HG03108 (cell line): Measurements from ENCODE around the gene SLIT3.

ENCODE experiments used
- ATAC-seq: cut with Tn5 transposase; IDR thresholded peaks from one replicate; pipeline ENCODE4 v1.9.1; 2021; ENCODE audit warnings: moderate library complexity; ENCODE audit not compliant: unreplicated experiment

SLIT3 gene

DNA sequence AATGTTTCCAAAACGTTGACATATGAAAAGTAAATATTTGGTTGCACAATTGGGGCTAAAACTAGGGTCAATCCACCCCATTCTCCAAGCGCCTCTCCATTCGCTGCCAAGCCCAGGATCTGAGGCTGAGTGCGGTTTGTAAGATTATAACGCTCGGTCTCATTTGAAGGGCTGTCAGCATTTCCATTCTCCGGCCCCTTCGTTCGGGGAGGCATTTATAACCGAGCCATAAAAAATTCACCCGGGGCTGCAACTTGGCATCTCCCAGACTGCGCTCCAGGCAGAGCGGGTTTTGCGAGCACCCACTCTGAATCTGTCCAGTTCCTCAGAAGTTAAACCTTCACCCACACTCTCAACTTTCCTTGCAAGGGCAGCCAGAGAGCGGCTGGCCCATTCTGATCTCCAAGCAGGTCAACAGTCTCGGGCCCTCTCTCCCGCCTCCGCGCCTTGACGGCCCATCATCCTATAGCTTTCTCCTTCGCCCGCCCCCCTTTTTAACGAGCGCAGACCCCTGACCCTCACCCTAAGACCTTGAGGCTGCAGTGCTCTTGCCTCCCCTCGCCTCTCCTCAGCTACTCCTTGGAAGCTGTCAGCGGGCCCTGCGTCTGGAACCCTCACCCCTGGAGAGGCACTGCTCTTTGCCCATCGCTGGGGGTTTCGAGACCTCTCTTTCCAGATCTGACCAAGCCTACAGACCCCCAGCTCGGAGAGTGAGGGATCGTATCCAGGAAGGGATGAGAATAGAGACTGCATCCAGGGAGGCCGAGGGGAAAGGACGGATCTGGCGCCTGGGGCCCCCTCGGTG is 1.1 kb downstream of the SLIT3 start:
- no peak for ATAC-seq

DNA sequence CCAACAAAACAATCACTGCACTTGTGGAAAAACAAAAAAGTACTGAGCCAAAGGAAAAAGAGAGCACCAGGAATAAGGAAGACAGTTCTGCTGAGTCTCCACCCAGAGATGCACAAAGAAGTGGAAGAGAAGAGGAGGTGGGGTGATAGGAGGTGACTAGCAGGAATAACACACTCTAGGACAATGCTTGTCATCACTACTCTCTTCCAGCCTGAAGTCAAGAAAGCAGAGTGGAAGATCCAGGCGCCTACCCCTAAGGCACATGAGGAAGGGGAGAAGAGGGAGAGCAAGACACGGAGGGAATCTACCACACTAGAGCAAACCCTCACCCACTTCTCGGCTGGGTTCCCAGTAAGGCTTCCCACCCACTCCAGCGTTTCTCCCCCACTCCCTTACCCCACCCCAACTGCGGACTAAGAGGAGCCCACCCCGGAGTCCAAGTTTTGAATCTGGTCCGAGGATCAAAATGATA is 1.7 kb downstream of the SLIT3 start:
- no peak for ATAC-seq

DNA sequence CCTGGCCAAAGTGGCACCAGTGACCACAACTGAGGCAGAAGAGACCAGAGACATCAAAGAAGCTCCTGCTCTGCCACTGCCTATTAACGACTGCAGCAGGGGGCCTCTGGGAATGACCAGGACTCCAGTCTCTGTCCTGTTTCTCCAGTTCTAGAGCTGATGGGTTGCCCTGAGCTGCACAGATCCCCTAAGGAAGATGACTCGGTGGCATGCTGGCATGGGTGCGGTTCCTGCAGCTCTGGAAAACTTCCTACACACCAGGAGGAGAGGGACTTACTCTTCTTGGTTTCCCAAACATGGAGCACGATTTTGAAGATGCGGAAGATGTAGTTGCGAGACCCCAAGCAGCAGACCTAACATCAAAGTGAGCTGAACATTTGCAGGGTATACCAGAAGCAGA is 2.7 kb downstream of the SLIT3 start:
- no peak for ATAC-seq

DNA sequence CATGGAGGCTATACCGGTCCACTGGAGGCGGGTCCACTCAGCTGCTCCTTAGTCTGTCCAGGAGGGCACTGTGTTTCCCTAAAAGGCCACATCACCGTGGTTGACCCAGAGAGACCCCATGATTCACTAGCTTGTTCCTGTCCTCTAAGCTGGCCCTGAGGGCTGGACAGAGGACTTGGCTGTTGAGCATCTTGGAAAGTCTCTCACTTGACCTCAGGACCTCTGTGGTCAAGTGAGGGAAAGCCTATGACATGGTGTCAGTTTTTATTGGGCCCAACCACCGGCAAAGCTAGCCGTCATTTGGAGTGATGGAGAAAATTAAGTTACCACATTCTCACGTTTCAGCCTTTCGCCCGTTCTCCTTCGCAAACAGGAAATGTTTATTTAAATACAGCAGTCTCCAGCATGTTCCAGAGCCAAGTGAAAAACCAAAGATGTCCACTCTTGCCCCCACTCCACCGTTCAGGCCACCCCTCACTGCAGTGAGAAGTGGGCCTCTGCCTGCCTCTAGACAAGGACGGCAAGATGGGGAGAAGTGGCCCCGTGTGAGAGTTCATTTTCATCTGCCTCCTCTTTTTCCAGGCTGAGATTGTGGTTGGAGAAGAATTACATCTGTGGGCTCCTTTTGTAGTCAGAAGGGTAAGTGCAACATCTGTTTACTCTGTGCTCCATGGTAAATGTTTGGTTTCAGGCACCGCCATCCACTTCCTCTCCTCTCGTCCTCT is 4.4 kb downstream of the SLIT3 start:
- no peak for ATAC-seq

DNA sequence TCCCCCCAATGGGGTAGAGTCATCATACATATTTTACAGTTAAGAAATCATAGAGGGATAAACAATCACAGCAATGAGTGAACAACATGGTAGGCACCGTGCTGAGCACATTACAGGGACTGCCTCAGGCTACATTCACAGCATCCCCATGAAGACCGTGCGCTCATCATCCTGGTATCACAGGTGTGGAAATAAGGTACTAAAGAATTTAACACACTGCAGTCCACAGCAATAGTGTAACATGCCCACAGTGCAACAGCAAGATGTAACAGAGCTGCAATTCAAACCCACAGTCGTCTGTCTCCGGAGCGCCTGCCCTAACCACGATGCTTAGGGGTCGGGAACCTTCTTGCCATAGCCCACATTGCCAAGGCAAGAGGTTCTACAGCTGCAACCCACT is 5.6 kb downstream of the SLIT3 start:
- no peak for ATAC-seq

DNA sequence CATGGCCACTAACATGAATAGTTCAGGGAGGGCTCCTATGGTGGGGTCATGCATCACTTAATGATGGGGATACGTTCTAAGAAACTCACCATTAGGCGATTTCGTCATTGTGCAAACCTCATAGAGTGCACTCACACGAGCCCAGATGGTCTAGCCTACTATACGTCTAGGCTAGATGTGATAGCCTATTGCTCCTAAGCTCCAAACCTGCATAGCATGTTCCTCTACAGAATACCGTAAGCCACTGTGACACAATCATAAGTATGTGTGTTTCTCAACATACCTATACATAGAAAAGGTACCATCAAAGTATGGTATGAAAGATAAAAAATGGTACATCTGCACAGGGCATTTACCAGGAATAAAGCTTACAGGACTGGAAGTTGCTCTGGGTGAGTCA is 6.3 kb downstream of the SLIT3 start:
- no peak for ATAC-seq

DNA sequence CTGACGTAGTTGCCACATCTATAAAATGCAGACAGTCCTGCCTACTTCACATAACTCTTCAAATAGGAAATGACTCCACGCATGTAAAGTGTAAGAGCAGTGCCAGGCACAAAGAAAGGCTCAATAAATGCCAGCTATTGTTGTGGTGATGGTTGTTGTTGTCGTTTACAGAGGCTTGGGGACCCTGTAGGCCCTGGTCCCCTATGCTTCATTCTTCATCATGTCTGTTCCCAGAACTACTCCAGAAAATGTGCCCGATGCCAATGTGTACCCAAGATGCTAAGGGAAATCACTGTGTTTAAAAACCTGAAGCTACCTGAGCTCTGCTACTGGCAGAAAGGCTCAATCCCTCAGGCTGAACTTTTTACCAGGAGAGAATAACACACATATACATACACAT is 9.1 kb downstream of the SLIT3 start:
- no peak for ATAC-seq

DNA sequence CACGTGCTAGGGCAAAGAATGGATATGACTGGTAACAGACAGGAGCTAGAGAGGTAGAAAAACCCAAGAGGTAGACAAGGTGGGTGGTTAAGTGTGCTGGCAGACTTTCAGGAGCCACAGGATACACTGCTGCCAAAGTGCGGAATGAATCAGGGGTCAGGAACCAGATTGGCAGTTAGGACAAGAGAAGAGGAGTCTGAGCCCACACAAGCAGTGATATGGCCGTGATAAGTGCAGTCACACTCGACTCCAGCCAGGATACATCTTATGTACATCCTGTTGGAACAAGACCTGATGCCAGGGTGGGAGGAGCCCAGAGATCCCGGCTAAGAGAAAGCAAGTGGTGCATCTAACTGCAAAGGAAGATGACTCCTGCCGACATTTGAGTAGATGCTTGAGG is 10.0 kb downstream of the SLIT3 start:
- ATAC-seq, result no peak

DNA sequence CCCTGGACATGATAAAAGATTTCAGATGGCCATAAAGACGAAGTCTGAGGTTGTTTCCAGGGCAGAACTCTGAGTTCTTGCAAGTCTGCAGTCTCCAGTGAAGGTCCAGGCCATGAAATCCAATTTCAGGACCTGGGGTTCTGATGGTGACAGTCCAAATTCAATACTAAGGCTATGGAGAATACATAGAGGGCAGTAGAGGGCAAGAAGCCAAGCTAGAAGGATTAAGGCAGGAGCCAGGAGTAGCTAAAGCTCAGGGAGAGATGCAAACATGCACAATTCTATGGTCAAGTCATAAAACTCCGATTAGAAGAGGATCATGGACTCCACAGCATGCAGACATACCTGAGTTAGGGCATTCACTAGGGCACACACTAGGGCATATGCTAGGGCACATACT is 11.4 kb downstream of the SLIT3 start:
- ATAC-seq, result no peak

DNA sequence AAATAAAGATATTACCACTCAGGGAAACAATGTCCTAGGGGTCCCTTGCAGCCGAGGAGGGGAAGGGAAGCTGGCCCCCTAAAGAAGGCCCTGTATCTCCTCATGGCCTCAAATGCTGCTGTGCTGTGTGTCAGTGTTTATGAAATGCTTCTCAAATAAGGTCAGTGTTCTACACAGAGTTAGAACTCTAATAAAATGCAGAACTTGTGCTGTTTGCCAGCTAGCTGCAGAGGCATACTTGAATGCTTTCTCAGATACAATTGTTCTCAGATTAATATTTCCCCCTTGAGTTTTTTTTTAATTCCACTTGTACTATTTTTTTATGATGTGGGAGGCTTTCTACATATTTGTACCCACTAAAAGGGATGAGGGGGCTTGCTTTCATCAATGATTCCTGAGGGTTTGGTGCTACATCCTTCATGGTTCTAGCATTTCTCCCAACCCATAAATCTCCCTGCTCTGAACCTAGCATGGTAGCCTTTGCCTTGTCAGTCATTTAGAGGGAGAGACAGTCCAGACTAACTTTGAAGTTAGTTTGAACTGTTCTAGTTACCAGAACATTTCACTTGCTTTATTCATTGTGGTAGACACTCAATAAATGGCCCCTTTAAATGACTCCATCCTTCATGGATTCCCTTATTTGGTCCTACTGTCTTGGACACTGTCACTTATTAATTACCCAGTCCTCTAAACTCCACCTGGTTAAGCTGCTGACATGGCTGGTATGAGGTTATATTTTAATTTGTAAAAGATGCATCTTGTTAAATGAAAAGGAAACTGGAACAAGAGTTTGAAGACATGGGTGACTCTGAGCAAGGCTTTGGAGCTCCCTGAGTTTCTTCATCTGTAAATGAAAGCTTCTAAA is 12.6 kb downstream of the SLIT3 start:
- ATAC-seq, result no peak

DNA sequence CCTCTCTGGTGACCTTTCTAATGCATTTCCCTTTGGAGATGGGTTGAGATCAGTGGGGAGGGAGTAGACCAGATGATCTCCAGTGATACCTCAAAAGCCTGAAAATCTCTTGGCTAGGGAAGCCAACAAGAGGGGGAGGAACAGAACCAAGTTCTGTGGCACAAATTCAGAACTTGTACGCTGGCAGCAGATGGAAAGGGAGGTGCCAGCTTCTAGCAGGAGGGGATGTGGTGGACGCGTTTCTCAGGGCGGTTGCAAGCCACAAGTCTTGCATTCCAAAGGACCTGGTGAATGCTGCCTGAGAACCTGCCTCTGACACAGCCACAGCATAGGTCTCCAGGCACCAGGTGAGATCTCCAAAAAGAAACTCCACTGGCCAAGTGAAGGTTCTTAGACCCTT is 13.4 kb downstream of the SLIT3 start:
- no peak for ATAC-seq

DNA sequence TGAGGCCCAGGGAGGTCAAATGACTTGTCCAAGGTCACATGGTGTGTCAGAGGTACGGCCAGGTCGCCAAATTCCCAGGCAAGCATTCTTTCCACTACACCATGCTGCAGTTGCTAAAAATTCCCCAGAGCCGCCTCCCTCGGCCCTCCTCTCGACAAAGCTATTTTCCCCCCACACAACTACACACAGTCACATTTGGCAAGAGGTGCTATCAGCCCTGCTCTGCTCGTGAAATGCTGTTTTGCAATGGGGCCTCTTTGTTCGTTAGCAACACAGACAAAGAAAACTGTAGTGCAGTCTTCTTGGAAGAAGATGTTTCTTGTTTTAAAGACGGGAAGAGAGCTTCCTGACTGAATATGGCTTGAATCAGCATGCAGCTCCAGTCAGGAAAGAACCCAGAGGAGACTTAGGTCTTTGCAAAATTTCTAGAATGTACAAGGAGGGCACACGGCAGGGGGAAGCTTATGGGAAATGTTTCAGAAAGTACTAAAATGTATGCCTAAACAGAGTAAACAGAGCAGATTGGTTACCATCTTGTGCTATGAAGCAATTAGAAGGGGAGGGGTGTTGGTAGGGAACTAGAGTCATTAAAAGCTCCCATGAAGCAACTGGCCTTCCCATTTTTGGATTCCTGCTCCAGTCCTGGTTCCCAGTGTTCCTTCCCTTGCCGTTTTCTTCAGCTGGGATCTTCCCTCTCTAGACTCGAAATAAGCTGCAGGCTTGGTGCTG is 14.2 kb downstream of the SLIT3 start:
- no peak for ATAC-seq

DNA sequence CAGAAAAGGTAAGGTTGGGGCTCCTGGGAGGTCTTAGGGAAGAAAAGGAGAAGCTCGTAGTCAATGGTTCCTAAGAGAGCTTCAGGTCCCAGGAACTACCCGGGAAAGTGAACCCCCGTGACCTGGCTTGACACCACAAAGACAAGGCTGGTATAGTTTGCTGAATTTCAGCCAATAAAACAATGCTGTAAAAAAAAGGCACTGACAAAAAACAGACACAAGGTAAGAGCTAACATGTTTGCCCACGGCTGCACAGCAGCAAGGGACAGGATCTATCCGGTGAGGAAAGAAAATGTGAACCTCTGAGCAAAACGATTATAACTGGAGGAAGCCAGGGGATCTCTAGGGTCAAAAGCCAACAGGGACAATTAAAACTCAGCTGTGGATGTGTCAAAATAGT is 17.1 kb downstream of the SLIT3 start:
- no peak for ATAC-seq

DNA sequence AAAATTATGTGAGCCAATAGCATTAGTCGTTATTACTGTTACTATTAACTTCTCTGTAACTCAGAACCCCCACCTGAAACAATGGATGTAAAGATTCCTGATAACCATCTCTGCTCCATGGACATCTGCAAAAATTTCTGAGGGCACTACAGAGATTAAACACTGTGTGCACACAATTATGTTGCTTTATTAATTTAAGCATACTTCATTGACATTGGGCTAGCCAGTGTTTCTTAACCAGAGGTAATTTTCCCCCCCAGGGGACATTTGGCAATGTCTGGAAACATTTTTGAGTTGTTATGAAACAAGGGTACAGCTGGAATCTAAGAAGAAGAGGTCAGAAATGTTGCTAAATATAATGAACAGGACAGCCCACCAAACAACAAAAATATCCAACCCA is 19.3 kb downstream of the SLIT3 start:
- no peak for ATAC-seq

DNA sequence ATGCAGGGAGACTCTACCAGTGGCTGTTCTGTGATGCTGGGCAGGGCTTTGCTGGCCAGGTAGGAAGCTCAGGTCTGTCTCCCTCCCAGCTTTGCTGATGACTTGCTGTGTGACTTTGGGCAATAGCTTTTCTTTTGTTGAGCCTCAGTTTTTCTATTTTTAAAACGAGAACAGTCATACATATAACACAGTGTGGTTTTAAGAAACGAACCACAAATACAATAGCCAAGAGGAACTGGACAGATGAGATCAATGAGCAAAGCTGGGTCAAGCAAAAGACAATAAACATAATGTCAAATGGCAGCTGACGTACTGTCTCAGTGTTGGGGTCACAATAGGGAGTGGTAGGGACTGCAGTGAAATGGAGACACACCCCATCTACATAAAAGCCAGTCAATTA is 20.2 kb downstream of the SLIT3 start:
- ATAC-seq, result no peak

DNA sequence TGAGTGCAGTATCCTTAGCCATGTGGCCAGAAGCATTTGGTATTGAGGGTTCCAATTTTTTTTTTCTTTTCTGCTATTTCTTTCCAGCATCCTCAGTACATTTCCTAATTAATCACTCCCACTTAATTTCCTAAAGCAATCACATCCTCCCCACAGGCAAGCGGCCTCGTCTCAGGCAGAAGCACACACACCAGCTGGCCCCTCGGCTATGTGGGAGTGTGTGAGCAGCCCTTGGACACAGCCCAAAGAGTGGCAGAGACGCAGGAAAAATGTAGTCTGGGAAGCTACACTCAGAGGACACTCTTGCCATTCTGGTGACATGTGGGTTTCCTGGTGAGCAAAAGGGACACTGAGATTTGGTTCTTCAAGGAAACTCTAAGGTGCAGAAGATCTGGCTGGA is 20.7 kb downstream of the SLIT3 start:
- no peak for ATAC-seq

DNA sequence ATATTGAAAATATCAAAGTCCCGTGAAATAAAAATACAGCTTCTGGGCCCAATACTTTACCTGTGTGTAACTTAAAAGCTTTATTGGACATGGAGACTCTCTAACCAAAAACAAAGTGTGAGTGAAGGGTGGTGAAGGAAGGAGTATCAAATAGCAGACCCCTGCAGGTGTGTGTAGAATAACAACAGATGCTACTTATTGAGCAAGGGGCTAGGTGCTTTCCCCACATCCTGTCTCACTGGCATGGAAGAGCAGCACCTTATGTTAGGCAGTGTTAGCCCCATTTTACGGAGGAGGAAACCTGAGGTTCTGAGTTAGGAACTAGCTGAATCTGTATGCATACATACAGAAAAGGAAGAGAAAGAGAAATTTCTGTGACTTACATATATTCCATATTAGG is 21.8 kb downstream of the SLIT3 start:
- ATAC-seq, result no peak

DNA sequence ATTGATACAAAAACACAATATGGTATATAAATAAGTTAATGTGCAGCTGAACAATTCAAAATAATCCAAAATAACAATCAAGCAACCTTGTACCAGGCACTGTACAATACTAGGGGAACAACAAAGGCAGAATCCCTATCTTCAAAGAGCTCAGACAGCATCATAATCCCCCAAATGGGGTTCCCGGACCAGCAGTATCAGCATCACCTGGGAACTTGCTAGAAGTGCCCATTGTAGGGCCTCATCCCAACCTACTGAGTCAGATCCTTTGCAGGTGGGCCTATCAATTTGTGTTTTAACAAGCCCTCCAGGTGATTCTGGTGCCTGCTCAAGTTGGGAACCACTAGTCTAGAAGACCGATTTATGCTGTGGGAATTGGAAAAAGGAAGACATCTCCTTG is 27.1 kb downstream of the SLIT3 start:
- no peak for ATAC-seq

DNA sequence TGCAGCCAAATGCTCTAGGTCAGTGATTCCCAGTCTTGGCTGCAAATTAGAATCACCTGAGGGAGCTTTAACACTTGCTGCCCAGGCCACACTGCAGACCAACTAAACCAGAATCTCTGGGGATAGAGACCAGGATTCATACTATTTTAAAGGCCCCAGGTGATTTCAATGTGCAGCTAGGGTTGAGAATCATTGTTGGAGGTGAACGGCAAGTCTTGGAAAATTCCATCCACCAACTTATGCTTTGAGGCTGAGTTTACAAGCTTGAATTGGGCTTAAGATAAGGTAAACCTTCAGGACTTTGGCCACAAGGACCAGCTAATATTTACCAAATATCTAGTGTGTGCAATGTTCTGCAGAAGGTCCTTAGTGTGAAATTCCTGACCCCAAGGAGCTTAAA is 27.5 kb downstream of the SLIT3 start:
- no peak for ATAC-seq

DNA sequence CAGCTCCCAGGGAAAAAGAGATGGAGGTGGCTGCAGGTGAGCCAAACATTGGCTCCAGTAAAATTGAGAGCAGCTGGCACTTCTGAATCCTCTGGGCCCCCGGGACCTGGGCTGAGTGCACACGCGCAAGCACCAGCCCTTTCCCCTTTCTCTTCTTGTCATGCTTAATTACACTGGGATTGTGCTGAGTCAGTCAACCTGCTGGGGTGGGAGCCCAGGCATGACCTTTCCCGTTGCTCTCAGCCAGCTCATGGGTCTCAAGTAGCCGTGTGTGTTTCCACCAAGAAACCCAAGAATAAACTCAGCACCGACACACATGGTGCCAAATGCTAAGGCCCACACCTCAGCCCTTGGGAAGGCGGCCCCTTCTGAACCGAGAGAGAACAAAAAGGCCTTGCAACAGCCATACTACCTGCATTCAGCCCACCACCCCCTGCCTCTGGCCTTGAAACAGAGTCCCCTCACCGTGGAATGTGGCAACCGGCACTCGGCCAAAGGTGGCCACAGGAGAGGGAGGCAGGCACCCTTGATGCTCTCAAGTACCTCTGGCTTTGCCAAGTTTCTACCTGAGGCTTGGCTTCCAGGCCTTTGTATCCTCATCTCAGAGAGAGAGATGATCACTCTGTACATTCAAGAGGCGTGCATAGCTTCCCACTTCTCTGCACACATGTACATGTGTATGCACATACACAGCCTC is 28.1 kb downstream of the SLIT3 start:
- ATAC-seq, result no peak
